K562 (cell line): ENCODE data around the gene DHX40. TPM values are rescaled to one million over a fixed set of nuclear protein-coding genes. Genes with fewer than 3 reads are reported as not detected.

Experiments used
- BCOR ChIP-seq: fragments of 450-650 bp; IDR thresholded peaks from 2 replicates; pipeline ENCODE4 v1.6.1; 2016
- MIER1 ChIP-seq: fragments of 450-650 bp; IDR thresholded peaks from 2 replicates; pipeline ENCODE4 v1.6.1; 2016; ENCODE audit warnings: antibody characterized with exemption, mild to moderate bottlenecking, low read depth
- MTA2 ChIP-seq: fragments of 450-650 bp; IDR thresholded peaks from 2 replicates; pipeline ENCODE4 v1.6.1; 2016; ENCODE audit warnings: low read depth
- PRMT5 ChIP-seq: sonication (generic); formaldehyde crosslinking; IDR thresholded peaks from 2 replicates; pipeline ENCODE4 v1.5.0; 2020; ENCODE audit warnings: missing genetic modification reagents
- RAD51 ChIP-seq: fragments of 450-650 bp; IDR thresholded peaks from 2 replicates; pipeline ENCODE4 v1.7.1; 2016; ENCODE audit warnings: low read depth, mild to moderate bottlenecking, borderline replicate concordance
- TARDBP ChIP-seq: fragments of 450-650 bp; IDR thresholded peaks from 2 replicates; pipeline ENCODE4 v1.6.1; 2016
- UBTF ChIP-seq, 2 experiments: IDR thresholded peaks; 2 replicates each; pipeline ENCODE4 v1.6.1; 2012; ENCODE audit warnings: improper control_type of control experiment in 2 of 2, low read depth in 2 of 2, low read length in 2 of 2, borderline replicate concordance in 1 of 2
- ZFP30 ChIP-seq: fragments of 250-450 bp; sonication (Bioruptor Pico); IDR thresholded peaks from 2 replicates; pipeline ENCODE4 v1.8.0; 2022; ENCODE audit warnings: moderate library complexity, mild to moderate bottlenecking, inconsistent platforms, borderline replicate concordance
- ZNF282 ChIP-seq: sonication (generic); formaldehyde crosslinking; IDR thresholded peaks from 2 replicates; pipeline ENCODE4 v1.8.1; 2023; ENCODE audit warnings: missing genetic modification reagents
- polyA plus RNA-seq, 8 experiments: library from polyadenylated mRNA; depleted of rRNA in 4 of 8; stranded (reverse) in 5 of 8; unstranded in 3 of 8; fragments of >200 nt; fragmentation: Nextera tagmentation in 2 of 8; fragmentation: Illumina TruSeq in 1 of 8; extraction: Ambion mirVana in 2 of 8; extraction: Trizol in 1 of 8; gene quantifications; 2 replicates each; pipeline versions ENCODE4 v1.2.1 to v1.2.3, GENCODE V29; 2011 to 2014; ENCODE audit warnings: inconsistent platforms in 1 of 8, missing spikeins in 1 of 8
- total RNA-seq, 7 experiments: library from RNA; depleted of rRNA in 6 of 7; stranded (reverse); fragments of >200 nt in 6 of 7; fragmentation: Illumina TruSeq in 2 of 7; extraction: Trizol in 2 of 7; gene quantifications; 2 replicates each; pipeline versions ENCODE4 v1.2.1 to v1.2.3, GENCODE V29; 2011 to 2021; ENCODE audit warnings: low replicate concordance in 1 of 7
- TF ChIP-seq, protein P1 (sequence below): fragments of 450-650 bp; IDR thresholded peaks from 2 replicates; pipeline ENCODE4 v1.7.1; 2018; ENCODE audit warnings: mild to moderate bottlenecking, low read depth; ENCODE audit not compliant: partially characterized antibody
- TF ChIP-seq, protein P2 (sequence below): fragments of 450-650 bp; IDR thresholded peaks from 2 replicates; pipeline ENCODE4 v1.6.1; 2016; ENCODE audit warnings: low read depth
- TF ChIP-seq, protein P3 (sequence below): fragments of 250-450 bp; sonication (Bioruptor Pico); IDR thresholded peaks from 2 replicates; pipeline ENCODE4 v1.5.0; 2022; ENCODE audit warnings: mild to moderate bottlenecking

Gene DHX40
- total and polyA plus RNA-seq, 9 of the 15 experiments (the other 6 are each of a cell fraction or from before 2014, with no cell fraction given) = 7.2 to 38.6 (median 18.7) TPM

- TF ChIP-seq, protein P1, sequence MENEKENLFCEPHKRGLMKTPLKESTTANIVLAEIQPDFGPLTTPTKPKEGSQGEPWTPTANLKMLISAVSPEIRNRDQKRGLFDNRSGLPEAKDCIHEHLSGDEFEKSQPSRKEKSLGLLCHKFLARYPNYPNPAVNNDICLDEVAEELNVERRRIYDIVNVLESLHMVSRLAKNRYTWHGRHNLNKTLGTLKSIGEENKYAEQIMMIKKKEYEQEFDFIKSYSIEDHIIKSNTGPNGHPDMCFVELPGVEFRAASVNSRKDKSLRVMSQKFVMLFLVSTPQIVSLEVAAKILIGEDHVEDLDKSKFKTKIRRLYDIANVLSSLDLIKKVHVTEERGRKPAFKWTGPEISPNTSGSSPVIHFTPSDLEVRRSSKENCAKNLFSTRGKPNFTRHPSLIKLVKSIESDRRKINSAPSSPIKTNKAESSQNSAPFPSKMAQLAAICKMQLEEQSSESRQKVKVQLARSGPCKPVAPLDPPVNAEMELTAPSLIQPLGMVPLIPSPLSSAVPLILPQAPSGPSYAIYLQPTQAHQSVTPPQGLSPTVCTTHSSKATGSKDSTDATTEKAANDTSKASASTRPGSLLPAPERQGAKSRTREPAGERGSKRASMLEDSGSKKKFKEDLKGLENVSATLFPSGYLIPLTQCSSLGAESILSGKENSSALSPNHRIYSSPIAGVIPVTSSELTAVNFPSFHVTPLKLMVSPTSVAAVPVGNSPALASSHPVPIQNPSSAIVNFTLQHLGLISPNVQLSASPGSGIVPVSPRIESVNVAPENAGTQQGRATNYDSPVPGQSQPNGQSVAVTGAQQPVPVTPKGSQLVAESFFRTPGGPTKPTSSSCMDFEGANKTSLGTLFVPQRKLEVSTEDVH = no peak
- TF ChIP-seq TARDBP (no peak), MTA2 (no peak), RAD51 (peak; percentile 24; the same call in 1 of the 2 replicates), ZFP30 (CRISPR knock-in tag) (no peak), PRMT5 (no peak), ZNF282 (CRISPR knock-in tag) (no peak), UBTF (IDR thresholded peaks at IDR 0.05; ENCODE audit: borderline replicate concordance in 1 of 2, low read depth in 2 of 2, low read length in 2 of 2) (no peak), MIER1 (no peak), BCOR (no peak)
- TF ChIP-seq, protein P2, sequence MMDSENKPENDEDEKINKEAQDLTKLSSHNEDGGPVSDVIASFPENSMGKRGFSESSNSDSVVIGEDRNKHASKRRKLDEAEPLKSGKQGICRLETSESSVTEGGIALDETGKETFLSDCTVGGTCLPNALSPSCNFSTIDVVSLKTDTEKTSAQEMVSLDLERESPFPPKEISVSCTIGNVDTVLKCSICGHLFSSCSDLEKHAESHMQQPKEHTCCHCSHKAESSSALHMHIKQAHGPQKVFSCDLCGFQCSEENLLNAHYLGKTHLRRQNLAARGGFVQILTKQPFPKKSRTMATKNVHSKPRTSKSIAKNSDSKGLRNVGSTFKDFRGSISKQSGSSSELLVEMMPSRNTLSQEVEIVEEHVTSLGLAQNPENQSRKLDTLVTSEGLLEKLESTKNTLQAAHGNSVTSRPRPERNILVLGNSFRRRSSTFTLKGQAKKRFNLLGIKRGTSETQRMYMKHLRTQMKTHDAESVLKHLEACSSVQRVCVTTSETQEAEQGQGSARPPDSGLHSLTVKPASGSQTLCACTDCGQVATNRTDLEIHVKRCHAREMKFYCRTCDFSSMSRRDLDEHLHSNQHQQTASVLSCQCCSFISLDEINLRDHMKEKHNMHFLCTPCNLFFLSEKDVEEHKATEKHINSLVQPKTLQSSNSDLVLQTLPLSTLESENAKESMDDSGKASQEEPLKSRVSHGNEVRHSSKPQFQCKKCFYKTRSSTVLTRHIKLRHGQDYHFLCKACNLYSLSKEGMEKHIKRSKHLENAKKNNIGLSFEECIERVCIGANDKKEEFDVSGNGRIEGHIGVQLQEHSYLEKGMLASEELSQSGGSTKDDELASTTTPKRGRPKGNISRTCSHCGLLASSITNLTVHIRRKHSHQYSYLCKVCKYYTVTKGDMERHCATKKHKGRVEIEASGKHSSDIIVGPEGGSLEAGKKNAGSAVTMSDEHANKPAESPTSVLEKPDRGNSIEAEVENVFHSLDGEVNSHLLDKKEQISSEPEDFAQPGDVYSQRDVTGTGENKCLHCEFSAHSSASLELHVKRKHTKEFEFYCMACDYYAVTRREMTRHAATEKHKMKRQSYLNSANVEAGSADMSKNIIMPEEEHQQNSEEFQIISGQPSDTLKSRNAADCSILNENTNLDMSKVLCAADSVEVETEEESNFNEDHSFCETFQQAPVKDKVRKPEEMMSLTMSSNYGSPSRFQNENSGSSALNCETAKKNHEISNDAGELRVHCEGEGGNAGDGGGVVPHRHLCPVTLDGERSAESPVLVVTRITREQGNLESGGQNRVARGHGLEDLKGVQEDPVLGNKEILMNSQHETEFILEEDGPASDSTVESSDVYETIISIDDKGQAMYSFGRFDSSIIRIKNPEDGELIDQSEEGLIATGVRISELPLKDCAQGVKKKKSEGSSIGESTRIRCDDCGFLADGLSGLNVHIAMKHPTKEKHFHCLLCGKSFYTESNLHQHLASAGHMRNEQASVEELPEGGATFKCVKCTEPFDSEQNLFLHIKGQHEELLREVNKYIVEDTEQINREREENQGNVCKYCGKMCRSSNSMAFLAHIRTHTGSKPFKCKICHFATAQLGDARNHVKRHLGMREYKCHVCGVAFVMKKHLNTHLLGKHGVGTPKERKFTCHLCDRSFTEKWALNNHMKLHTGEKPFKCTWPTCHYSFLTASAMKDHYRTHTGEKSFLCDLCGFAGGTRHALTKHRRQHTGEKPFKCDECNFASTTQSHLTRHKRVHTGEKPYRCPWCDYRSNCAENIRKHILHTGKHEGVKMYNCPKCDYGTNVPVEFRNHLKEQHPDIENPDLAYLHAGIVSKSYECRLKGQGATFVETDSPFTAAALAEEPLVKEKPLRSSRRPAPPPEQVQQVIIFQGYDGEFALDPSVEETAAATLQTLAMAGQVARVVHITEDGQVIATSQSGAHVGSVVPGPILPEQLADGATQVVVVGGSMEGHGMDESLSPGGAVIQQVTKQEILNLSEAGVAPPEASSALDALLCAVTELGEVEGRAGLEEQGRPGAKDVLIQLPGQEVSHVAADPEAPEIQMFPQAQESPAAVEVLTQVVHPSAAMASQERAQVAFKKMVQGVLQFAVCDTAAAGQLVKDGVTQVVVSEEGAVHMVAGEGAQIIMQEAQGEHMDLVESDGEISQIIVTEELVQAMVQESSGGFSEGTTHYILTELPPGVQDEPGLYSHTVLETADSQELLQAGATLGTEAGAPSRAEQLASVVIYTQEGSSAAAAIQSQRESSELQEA = no peak
- TF ChIP-seq, protein P3, sequence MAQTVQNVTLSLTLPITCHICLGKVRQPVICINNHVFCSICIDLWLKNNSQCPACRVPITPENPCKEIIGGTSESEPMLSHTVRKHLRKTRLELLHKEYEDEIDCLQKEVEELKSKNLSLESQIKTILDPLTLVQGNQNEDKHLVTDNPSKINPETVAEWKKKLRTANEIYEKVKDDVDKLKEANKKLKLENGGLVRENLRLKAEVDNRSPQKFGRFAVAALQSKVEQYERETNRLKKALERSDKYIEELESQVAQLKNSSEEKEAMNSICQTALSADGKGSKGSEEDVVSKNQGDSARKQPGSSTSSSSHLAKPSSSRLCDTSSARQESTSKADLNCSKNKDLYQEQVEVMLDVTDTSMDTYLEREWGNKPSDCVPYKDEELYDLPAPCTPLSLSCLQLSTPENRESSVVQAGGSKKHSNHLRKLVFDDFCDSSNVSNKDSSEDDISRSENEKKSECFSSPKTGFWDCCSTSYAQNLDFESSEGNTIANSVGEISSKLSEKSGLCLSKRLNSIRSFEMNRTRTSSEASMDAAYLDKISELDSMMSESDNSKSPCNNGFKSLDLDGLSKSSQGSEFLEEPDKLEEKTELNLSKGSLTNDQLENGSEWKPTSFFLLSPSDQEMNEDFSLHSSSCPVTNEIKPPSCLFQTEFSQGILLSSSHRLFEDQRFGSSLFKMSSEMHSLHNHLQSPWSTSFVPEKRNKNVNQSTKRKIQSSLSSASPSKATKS = no peak
These were observed 55.3 kb downstream of the DHX40 start (continued) for GRCh38 chr17:59620518-59621259.
